ENCODE measurements around the gene GABPA. TPM values are rescaled to one million over a fixed set of nuclear protein-coding genes. Genes with fewer than 3 reads are reported as not detected.

Gene GABPA
- total RNA-seq, 1 experiment from 2014 or later = 24.8 TPM

DNA sequence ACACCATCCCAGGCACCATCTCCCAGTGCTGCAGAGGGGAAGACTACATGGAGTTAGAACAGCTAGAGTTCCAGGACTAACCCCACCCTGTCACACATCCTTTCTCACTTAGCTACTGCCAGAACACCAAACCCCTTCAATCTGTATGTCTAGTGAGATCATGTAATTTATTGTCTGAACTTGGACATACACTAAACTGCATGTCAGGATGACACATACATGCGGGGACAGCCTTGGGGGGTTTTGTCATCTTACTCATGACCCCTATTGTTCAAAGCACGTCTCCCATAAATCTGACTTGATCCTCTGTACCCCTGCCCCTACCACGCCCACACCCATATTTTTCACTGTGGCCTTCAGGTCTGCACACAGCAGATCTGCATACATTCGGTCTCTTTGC lies 71.3 kb downstream of the GABPA start:
- H3K27ac Mint-ChIP-seq = no peak overlapping the region
- H3K27me3 Mint-ChIP-seq (ENCODE audit: low read depth) = no peaks in the 10 kb centered on the region
- POLR2A ChIA-PET = no interaction called here
- DNase-seq (ENCODE audit: low spot score) = no peak
- H3K36me3 Mint-ChIP-seq = no peaks in the 10 kb centered on the region
- no peak overlapping the region for H3K4me3 Mint-ChIP-seq
- ATAC-seq = no peak
- CTCF ChIA-PET = interaction anchor here (1.0 kb wide), 1 partner anchor 12 kb away, joined by 4 read pairs; no protein-coding TSS in a partner anchor
- TF ChIP-seq TEAD1 (CRISPR knock-in tag; IDR thresholded peaks at IDR 0.05) (no peak), SOX15 (CRISPR knock-in tag; IDR thresholded peaks at IDR 0.05) (no peak), ZBTB21 (CRISPR knock-in tag; IDR thresholded peaks at IDR 0.05; ENCODE audit: borderline replicate concordance) (no peak), EMX1 (CRISPR knock-in tag; IDR thresholded peaks at IDR 0.05) (no peak), TEAD4 (CRISPR knock-in tag; IDR thresholded peaks at IDR 0.05) (no peak), ZNF396 (CRISPR knock-in tag; IDR thresholded peaks at IDR 0.05; ENCODE audit: borderline replicate concordance) (no peak), FOXP1 (CRISPR knock-in tag; IDR thresholded peaks at IDR 0.05; ENCODE audit: borderline replicate concordance) (no peak)
- TF ChIP-seq, protein P1, sequence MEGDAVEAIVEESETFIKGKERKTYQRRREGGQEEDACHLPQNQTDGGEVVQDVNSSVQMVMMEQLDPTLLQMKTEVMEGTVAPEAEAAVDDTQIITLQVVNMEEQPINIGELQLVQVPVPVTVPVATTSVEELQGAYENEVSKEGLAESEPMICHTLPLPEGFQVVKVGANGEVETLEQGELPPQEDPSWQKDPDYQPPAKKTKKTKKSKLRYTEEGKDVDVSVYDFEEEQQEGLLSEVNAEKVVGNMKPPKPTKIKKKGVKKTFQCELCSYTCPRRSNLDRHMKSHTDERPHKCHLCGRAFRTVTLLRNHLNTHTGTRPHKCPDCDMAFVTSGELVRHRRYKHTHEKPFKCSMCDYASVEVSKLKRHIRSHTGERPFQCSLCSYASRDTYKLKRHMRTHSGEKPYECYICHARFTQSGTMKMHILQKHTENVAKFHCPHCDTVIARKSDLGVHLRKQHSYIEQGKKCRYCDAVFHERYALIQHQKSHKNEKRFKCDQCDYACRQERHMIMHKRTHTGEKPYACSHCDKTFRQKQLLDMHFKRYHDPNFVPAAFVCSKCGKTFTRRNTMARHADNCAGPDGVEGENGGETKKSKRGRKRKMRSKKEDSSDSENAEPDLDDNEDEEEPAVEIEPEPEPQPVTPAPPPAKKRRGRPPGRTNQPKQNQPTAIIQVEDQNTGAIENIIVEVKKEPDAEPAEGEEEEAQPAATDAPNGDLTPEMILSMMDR (IDR thresholded peaks at IDR 0.05) = no peak
- TF ChIP-seq, protein P2, sequence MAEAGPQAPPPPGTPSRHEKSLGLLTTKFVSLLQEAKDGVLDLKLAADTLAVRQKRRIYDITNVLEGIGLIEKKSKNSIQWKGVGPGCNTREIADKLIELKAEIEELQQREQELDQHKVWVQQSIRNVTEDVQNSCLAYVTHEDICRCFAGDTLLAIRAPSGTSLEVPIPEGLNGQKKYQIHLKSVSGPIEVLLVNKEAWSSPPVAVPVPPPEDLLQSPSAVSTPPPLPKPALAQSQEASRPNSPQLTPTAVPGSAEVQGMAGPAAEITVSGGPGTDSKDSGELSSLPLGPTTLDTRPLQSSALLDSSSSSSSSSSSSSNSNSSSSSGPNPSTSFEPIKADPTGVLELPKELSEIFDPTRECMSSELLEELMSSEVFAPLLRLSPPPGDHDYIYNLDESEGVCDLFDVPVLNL (CRISPR knock-in tag; IDR thresholded peaks at IDR 0.05; ENCODE audit: borderline replicate concordance, low read depth) = no peak
- TF ChIP-seq, protein P3, sequence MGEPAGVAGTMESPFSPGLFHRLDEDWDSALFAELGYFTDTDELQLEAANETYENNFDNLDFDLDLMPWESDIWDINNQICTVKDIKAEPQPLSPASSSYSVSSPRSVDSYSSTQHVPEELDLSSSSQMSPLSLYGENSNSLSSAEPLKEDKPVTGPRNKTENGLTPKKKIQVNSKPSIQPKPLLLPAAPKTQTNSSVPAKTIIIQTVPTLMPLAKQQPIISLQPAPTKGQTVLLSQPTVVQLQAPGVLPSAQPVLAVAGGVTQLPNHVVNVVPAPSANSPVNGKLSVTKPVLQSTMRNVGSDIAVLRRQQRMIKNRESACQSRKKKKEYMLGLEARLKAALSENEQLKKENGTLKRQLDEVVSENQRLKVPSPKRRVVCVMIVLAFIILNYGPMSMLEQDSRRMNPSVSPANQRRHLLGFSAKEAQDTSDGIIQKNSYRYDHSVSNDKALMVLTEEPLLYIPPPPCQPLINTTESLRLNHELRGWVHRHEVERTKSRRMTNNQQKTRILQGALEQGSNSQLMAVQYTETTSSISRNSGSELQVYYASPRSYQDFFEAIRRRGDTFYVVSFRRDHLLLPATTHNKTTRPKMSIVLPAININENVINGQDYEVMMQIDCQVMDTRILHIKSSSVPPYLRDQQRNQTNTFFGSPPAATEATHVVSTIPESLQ (CRISPR knock-in tag; IDR thresholded peaks at IDR 0.05) = no peak
- TF ChIP-seq, protein P4, sequence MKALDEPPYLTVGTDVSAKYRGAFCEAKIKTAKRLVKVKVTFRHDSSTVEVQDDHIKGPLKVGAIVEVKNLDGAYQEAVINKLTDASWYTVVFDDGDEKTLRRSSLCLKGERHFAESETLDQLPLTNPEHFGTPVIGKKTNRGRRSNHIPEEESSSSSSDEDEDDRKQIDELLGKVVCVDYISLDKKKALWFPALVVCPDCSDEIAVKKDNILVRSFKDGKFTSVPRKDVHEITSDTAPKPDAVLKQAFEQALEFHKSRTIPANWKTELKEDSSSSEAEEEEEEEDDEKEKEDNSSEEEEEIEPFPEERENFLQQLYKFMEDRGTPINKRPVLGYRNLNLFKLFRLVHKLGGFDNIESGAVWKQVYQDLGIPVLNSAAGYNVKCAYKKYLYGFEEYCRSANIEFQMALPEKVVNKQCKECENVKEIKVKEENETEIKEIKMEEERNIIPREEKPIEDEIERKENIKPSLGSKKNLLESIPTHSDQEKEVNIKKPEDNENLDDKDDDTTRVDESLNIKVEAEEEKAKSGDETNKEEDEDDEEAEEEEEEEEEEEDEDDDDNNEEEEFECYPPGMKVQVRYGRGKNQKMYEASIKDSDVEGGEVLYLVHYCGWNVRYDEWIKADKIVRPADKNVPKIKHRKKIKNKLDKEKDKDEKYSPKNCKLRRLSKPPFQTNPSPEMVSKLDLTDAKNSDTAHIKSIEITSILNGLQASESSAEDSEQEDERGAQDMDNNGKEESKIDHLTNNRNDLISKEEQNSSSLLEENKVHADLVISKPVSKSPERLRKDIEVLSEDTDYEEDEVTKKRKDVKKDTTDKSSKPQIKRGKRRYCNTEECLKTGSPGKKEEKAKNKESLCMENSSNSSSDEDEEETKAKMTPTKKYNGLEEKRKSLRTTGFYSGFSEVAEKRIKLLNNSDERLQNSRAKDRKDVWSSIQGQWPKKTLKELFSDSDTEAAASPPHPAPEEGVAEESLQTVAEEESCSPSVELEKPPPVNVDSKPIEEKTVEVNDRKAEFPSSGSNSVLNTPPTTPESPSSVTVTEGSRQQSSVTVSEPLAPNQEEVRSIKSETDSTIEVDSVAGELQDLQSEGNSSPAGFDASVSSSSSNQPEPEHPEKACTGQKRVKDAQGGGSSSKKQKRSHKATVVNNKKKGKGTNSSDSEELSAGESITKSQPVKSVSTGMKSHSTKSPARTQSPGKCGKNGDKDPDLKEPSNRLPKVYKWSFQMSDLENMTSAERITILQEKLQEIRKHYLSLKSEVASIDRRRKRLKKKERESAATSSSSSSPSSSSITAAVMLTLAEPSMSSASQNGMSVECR (CRISPR knock-in tag; IDR thresholded peaks at IDR 0.05; ENCODE audit: borderline replicate concordance) = no peak
- TF ChIP-seq, protein P5, sequence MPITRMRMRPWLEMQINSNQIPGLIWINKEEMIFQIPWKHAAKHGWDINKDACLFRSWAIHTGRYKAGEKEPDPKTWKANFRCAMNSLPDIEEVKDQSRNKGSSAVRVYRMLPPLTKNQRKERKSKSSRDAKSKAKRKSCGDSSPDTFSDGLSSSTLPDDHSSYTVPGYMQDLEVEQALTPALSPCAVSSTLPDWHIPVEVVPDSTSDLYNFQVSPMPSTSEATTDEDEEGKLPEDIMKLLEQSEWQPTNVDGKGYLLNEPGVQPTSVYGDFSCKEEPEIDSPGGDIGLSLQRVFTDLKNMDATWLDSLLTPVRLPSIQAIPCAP (CRISPR knock-in tag; IDR thresholded peaks at IDR 0.05) = no peak
- TF ChIP-seq, protein P6, sequence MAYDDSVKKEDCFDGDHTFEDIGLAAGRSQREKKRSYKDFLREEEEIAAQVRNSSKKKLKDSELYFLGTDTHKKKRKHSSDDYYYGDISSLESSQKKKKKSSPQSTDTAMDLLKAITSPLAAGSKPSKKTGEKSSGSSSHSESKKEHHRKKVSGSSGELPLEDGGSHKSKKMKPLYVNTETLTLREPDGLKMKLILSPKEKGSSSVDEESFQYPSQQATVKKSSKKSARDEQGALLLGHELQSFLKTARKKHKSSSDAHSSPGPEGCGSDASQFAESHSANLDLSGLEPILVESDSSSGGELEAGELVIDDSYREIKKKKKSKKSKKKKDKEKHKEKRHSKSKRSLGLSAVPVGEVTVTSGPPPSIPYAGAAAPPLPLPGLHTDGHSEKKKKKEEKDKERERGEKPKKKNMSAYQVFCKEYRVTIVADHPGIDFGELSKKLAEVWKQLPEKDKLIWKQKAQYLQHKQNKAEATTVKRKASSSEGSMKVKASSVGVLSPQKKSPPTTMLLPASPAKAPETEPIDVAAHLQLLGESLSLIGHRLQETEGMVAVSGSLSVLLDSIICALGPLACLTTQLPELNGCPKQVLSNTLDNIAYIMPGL (CRISPR knock-in tag; IDR thresholded peaks at IDR 0.05) = no peak
- TF ChIP-seq, protein P7, sequence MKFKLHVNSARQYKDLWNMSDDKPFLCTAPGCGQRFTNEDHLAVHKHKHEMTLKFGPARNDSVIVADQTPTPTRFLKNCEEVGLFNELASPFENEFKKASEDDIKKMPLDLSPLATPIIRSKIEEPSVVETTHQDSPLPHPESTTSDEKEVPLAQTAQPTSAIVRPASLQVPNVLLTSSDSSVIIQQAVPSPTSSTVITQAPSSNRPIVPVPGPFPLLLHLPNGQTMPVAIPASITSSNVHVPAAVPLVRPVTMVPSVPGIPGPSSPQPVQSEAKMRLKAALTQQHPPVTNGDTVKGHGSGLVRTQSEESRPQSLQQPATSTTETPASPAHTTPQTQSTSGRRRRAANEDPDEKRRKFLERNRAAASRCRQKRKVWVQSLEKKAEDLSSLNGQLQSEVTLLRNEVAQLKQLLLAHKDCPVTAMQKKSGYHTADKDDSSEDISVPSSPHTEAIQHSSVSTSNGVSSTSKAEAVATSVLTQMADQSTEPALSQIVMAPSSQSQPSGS (CRISPR knock-in tag; IDR thresholded peaks at IDR 0.05; ENCODE audit: borderline replicate concordance, low read depth) = no peak
- H3K4me1 Mint-ChIP-seq = peaks cover 5% of the 10 kb centered on the region; the same call in 1 of the 2 replicates
- no peaks in the 10 kb centered on the region for H3K9me3 Mint-ChIP-seq
